ENCODE measurements around the gene PAOX.

Gene PAOX

GRCh38 chr10:133415752-133416151, 36.7 kb downstream of the PAOX start:
- Histone ChIP-seq H3K27ac (ENCODE audit: low read depth, low read length) (no peak overlapping the region), H3K79me1 (ENCODE audit: low read length) (no peaks in the 10 kb centered on the region), H2AFZ (ENCODE audit: insufficient read depth, low read length, poor library complexity) (no peak overlapping the region), H2BK120ac (ENCODE audit: insufficient read depth, low read length, poor library complexity) (no peak overlapping the region), H3K27me3 (ENCODE audit: insufficient read depth, low read length) (no peaks in the 10 kb centered on the region), H3K79me2 (ENCODE audit: control insufficient read depth, insufficient read depth, low read length, poor library complexity) (no peaks in the 10 kb centered on the region), H3K18ac (ENCODE audit: low read length) (no peak overlapping the region), H2AK5ac (ENCODE audit: low read length) (no peak overlapping the region), H4K12ac (ENCODE audit: low read depth, low read length) (no peak overlapping the region), H4K91ac (ENCODE audit: low read depth, low read length) (no peak overlapping the region), H3K4me2 (ENCODE audit: low read length) (no peak overlapping the region), H2BK12ac (ENCODE audit: low read length) (no peak overlapping the region), H3K36me3 (ENCODE audit: control insufficient read depth in 1 of 2, insufficient read depth in 2 of 2, low read length in 2 of 2) (peaks cover 36 to 39% of the 10 kb centered on the region in 2 experiments), H3K9me3 (ENCODE audit: insufficient read depth, low read depth, low read length) (peaks cover 8% of the 10 kb centered on the region), H3K4me3 (ENCODE audit: low read depth, low read length) (no peak overlapping the region), H3K4me1 (ENCODE audit: control insufficient read depth in 1 of 2, insufficient read depth in 2 of 2, low read length in 2 of 2) (no peaks in the 10 kb centered on the region), H3K4ac (ENCODE audit: low read depth, low read length) (no peak overlapping the region), H3K14ac (ENCODE audit: low read length) (no peak overlapping the region), H2BK5ac (ENCODE audit: low read depth, low read length, poor library complexity) (no peak overlapping the region), H3K9ac (ENCODE audit: low read length) (no peak overlapping the region), H3K23ac (ENCODE audit: low read length) (no peak overlapping the region), H4K8ac (ENCODE audit: low read depth, low read length) (no peak overlapping the region)
- WGBS (ENCODE audit: extremely low coverage, insufficient coverage, insufficient read length): no CpG with 5 or more reads among the region's 25 CpGs
- no peak for DNase-seq

- Histone ChIP-seq H3K23ac (ENCODE audit: low read length) (no peak overlapping the region), H3K9ac (ENCODE audit: low read length) (no peak overlapping the region), H2AFZ (ENCODE audit: insufficient read depth, low read length, poor library complexity) (no peak overlapping the region), H3K36me3 (ENCODE audit: control insufficient read depth in 1 of 2, insufficient read depth in 2 of 2, low read length in 2 of 2) (peaks cover 41 to 42% of the 10 kb centered on the region in 2 experiments), H2BK120ac (ENCODE audit: insufficient read depth, low read length, poor library complexity) (no peak overlapping the region), H3K14ac (ENCODE audit: low read length) (no peak overlapping the region), H3K4ac (ENCODE audit: low read depth, low read length) (no peak overlapping the region), H2AK5ac (ENCODE audit: low read length) (no peak overlapping the region), H4K8ac (ENCODE audit: low read depth, low read length) (no peak overlapping the region), H3K9me3 (ENCODE audit: insufficient read depth, low read depth, low read length) (peaks cover 14% of the 10 kb centered on the region), H3K18ac (ENCODE audit: low read length) (no peak overlapping the region), H2BK5ac (ENCODE audit: low read depth, low read length, poor library complexity) (no peak overlapping the region), H3K27me3 (ENCODE audit: insufficient read depth, low read length) (peaks cover 7% of the 10 kb centered on the region), H3K27ac (ENCODE audit: low read depth, low read length) (no peak overlapping the region), H4K91ac (ENCODE audit: low read depth, low read length) (no peak overlapping the region), H4K12ac (ENCODE audit: low read depth, low read length) (no peak overlapping the region), H3K4me2 (ENCODE audit: low read length) (no peak overlapping the region), H2BK12ac (ENCODE audit: low read length) (no peak overlapping the region), H3K4me3 (ENCODE audit: low read depth, low read length) (no peak overlapping the region), H3K79me2 (ENCODE audit: control insufficient read depth, insufficient read depth, low read length, poor library complexity) (no peaks in the 10 kb centered on the region), H3K4me1 (ENCODE audit: control insufficient read depth in 1 of 2, insufficient read depth in 2 of 2, low read length in 2 of 2) (peaks cover 0 to 5% of the 10 kb centered on the region in 2 experiments), H3K79me1 (ENCODE audit: low read length) (no peaks in the 10 kb centered on the region)
- DNase-seq: no peak
- WGBS (ENCODE audit: extremely low coverage, insufficient coverage, insufficient read length): no CpG with 5 or more reads among the region's 14 CpGs
Measured at GRCh38 chr10:133418289-133418993, 39.4 kb downstream of the PAOX start.

GRCh38 chr10:133419211-133419950, 40.3 kb downstream of the PAOX start:
- H3K4me2 ChIP-seq (ENCODE audit: low read length): no peak overlapping the region
- H3K36me3 ChIP-seq (ENCODE audit: control insufficient read depth in 1 of 2, insufficient read depth in 2 of 2, low read length in 2 of 2): peaks cover 39 to 42% of the 10 kb centered on the region in 2 experiments
- peaks cover 14% of the 10 kb centered on the region for H3K9me3 ChIP-seq (ENCODE audit: insufficient read depth, low read depth, low read length)
- no peak overlapping the region for H2BK120ac ChIP-seq (ENCODE audit: insufficient read depth, low read length, poor library complexity)
- no peak overlapping the region for H3K4me3 ChIP-seq (ENCODE audit: low read depth, low read length)
- H3K23ac ChIP-seq (ENCODE audit: low read length): no peak overlapping the region
- H2BK5ac ChIP-seq (ENCODE audit: low read depth, low read length, poor library complexity): no peak overlapping the region
- H3K4me1 ChIP-seq (ENCODE audit: control insufficient read depth in 1 of 2, insufficient read depth in 2 of 2, low read length in 2 of 2): peaks cover 0 to 6% of the 10 kb centered on the region in 2 experiments
- no peak overlapping the region for H3K9ac ChIP-seq (ENCODE audit: low read length)
- H3K18ac ChIP-seq (ENCODE audit: low read length): no peak overlapping the region
- peaks cover 10% of the 10 kb centered on the region for H3K27me3 ChIP-seq (ENCODE audit: insufficient read depth, low read length)
- H3K14ac ChIP-seq (ENCODE audit: low read length): no peak overlapping the region
- H3K4ac ChIP-seq (ENCODE audit: low read depth, low read length): no peak overlapping the region
- H2BK12ac ChIP-seq (ENCODE audit: low read length): no peak overlapping the region
- H3K27ac ChIP-seq (ENCODE audit: low read depth, low read length): no peak overlapping the region
- H4K91ac ChIP-seq (ENCODE audit: low read depth, low read length): no peak overlapping the region
- H3K79me2 ChIP-seq (ENCODE audit: control insufficient read depth, insufficient read depth, low read length, poor library complexity): no peaks in the 10 kb centered on the region
- no peak overlapping the region for H4K8ac ChIP-seq (ENCODE audit: low read depth, low read length)
- WGBS (ENCODE audit: extremely low coverage, insufficient coverage, insufficient read length): no CpG with 5 or more reads among the region's 34 CpGs
- no peak overlapping the region for H2AK5ac ChIP-seq (ENCODE audit: low read length)
- no peaks in the 10 kb centered on the region for H3K79me1 ChIP-seq (ENCODE audit: low read length)
- H2AFZ ChIP-seq (ENCODE audit: insufficient read depth, low read length, poor library complexity): no peak overlapping the region
- DNase-seq: no peak
- H4K12ac ChIP-seq (ENCODE audit: low read depth, low read length): no peak overlapping the region

GRCh38 chr10:133420028-133420427, 41.0 kb downstream of the PAOX start:
- H3K14ac ChIP-seq (ENCODE audit: low read length): no peak overlapping the region
- H2BK5ac ChIP-seq (ENCODE audit: low read depth, low read length, poor library complexity): no peak overlapping the region
- H2AK5ac ChIP-seq (ENCODE audit: low read length): no peak overlapping the region
- H3K79me1 ChIP-seq (ENCODE audit: low read length): no peaks in the 10 kb centered on the region
- no peak overlapping the region for H2BK12ac ChIP-seq (ENCODE audit: low read length)
- peaks cover 34 to 40% of the 10 kb centered on the region in 2 experiments for H3K36me3 ChIP-seq (ENCODE audit: control insufficient read depth in 1 of 2, insufficient read depth in 2 of 2, low read length in 2 of 2)
- H3K23ac ChIP-seq (ENCODE audit: low read length): no peak overlapping the region
- no peak overlapping the region for H4K91ac ChIP-seq (ENCODE audit: low read depth, low read length)
- WGBS (ENCODE audit: extremely low coverage, insufficient coverage, insufficient read length): no CpG with 5 or more reads among the region's 17 CpGs
- peaks cover 0 to 6% of the 10 kb centered on the region in 2 experiments for H3K4me1 ChIP-seq (ENCODE audit: control insufficient read depth in 1 of 2, insufficient read depth in 2 of 2, low read length in 2 of 2)
- no peaks in the 10 kb centered on the region for H3K79me2 ChIP-seq (ENCODE audit: control insufficient read depth, insufficient read depth, low read length, poor library complexity)
- no peak for DNase-seq
- H3K27ac ChIP-seq (ENCODE audit: low read depth, low read length): no peak overlapping the region
- no peak overlapping the region for H3K18ac ChIP-seq (ENCODE audit: low read length)
- no peak overlapping the region for H4K12ac ChIP-seq (ENCODE audit: low read depth, low read length)
- H3K4me2 ChIP-seq (ENCODE audit: low read length): no peak overlapping the region
- H3K9ac ChIP-seq (ENCODE audit: low read length): no peak overlapping the region
- H3K9me3 ChIP-seq (ENCODE audit: insufficient read depth, low read depth, low read length): peaks cover 12% of the 10 kb centered on the region
- no peak overlapping the region for H3K4ac ChIP-seq (ENCODE audit: low read depth, low read length)
- no peak overlapping the region for H3K4me3 ChIP-seq (ENCODE audit: low read depth, low read length)
- no peak overlapping the region for H2AFZ ChIP-seq (ENCODE audit: insufficient read depth, low read length, poor library complexity)
- peaks cover 10% of the 10 kb centered on the region for H3K27me3 ChIP-seq (ENCODE audit: insufficient read depth, low read length)
- no peak overlapping the region for H4K8ac ChIP-seq (ENCODE audit: low read depth, low read length)
- no peak overlapping the region for H2BK120ac ChIP-seq (ENCODE audit: insufficient read depth, low read length, poor library complexity)

Measured in trophoblast cell (in vitro differentiated cells and primary cell).